HG03521 (cell line): ENCODE data around the gene ANKRD44.
A peak's percentile ranks its signal among the peaks of the same experiment; 100 is the strongest.
"Not testable (repeated sequence)": the region's sequence is repeated elsewhere in the genome, so short reads cannot be mapped to it uniquely, and the experiment has no call there.

Experiments used
- ATAC-seq: cut with Tn5 transposase; IDR thresholded peaks from one replicate; pipeline ENCODE4 v1.9.1; 2021; ENCODE audit warnings: mild to moderate bottlenecking, moderate library complexity; ENCODE audit not compliant: unreplicated experiment

The ANKRD44 gene

DNA sequence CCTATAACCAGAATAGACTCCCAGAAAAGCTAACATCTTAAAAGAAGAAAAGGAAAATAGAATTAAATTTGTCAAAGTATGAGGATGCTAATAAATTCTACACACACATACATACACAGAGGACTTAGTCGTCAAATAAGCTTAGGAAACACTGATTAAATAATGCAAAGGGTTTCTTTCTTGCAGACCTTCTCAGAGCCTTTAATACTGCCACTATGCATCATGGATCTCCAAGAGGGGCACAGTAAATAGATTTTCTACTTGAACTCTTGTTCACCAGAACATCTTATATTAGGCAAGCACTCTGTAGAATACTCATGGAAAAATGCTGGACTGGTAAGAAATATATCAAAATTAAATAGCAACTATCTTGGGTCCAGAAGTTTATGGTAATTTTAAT, 69.4 kb downstream of the ANKRD44 start:
- no peak for ATAC-seq

DNA sequence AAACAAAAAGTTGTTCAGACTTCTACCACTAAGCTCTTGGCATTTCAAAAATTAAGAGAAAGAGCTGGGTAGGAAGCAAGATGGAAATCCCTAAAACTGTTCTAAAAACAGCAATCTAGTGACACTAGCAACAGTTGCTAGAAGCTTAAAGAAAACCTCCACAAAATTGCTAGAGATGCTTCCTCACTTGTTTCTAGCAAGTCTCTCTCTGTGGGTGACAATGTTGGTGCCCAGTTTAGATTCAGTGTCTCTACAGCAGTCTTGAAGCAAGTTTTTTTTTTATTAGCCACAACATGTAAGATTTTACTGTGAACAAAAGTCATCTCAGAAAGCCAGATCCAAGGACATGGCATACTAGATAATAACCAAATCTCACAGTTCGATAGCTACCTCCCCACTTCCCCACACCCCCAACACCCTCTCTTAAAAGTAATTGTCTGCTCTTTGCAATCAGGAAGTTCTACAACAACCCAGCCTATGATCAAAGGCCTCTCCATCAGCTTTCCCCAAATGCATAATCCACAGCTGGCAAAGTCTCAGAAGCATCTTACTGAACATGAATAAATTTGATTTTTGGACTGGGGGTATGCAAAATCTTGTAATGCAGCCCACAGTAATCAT, 70.0 kb downstream of the ANKRD44 start:
- ATAC-seq: no peak

- not testable (repeated sequence) for ATAC-seq
Observed at GRCh38 chr2:197240018-197240417, 70.6 kb downstream of the ANKRD44 start.

GRCh38 chr2:197239434-197239833, 71.1 kb downstream of the ANKRD44 start:
- peak; percentile 70 for ATAC-seq

DNA sequence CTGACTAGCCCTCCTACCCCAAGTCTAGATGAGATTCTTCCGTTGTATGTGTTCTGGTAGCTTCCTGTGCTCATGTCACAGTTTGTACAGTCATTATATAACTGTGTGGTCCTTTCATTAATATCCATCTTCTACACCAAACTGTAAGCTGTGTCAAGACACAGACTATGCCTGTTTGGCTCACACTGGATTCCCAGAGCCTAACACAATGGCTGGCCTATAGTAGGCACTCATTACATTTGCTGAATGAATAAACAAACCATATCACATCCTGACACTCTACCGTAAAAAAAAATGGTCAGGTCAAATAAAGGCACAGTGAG, 72.6 kb downstream of the ANKRD44 start:
- no peak for ATAC-seq

- no peak for ATAC-seq
Observed at GRCh38 chr2:197237291-197238042, 73.1 kb downstream of the ANKRD44 start.

- no peak for ATAC-seq
Observed at GRCh38 chr2:197236816-197237215, 73.8 kb downstream of the ANKRD44 start.

- ATAC-seq: no peak
Observed at GRCh38 chr2:197236159-197236558, 74.4 kb downstream of the ANKRD44 start.

- no peak for ATAC-seq
Observed at GRCh38 chr2:197235711-197236110, 74.9 kb downstream of the ANKRD44 start.

DNA sequence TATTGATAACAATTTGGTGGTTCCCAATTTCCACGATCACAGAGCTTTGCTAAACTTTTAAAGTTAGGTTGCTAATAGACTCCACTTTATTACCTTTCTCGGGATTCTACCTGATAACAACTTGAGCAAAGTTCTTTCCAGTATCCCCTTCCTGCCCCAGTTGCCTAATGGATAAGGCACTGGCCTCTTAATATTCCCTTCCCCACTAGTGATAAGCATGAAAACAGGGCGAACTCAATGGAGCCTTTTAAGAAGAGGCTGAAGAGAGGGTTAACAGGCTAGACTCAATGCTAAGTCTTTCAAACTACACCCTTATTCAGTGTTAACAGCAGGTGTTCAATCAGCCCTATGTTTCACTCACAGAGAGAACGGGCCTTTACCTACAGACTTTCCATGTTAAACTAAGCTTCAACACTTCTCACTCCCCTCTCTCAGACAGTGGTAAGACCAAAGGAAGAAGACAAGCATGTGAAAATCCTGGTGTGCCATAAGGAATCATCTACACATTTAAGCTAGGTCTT, 75.8 kb downstream of the ANKRD44 start:
- no peak for ATAC-seq

GRCh38 chr2:197233473-197233872, 77.1 kb downstream of the ANKRD44 start:
- ATAC-seq: no peak

- ATAC-seq: no peak
Observed at GRCh38 chr2:197232010-197232409, 78.6 kb downstream of the ANKRD44 start.

GRCh38 chr2:197229509-197230443, 80.8 kb downstream of the ANKRD44 start:
- ATAC-seq: no peak

GRCh38 chr2:197223451-197223850, 87.1 kb downstream of the ANKRD44 start:
- ATAC-seq: no peak

- ATAC-seq: no peak
Observed at GRCh38 chr2:197219636-197220035, 90.9 kb downstream of the ANKRD44 start.

DNA sequence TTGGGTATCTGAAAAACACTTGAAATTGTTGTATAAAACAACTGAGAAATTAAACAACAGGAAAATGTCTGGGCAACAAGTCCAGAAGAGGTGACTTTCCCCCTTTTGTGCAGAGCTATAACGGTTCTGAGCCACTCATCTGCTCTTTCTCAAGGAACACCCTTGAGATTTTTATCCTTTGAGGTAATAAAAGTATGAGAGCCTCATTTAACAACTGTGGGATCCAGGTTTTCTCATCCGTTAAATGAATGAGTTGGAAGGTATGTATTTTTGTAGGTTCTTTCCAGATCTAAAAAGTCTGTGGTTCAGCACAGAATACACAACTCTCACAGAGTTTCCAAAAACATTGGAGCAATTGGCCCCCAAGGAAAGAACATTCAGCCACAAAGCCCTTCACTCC, 93.0 kb downstream of the ANKRD44 start:
- no peak for ATAC-seq

DNA sequence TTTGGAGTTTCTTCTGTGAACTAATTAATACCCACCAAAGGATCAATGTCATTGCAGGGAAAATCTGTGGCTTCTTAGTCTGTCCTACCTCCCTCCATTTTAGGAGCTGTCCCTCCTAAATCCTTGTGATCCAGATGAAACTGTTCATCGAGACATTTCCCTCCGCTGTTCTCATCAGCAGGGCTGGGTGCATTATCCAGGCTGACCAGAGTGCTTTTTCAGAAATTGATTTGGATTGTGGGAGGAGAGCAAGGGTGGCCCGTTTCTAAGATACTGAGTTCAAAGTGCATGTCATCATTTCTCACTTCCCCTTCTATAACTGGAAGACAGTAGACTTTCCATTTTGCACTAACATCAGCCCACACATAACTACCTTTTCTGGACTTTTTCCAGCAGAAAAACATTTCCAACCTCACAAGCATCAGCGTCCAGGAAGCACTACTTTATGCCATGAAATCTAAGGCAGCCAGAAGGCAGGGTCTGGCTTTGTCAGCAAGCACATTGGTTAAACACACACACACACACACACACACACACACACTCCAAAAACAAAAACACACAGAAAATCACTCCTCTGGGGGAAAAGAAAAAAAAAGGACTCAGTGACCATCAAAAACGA, 94.1 kb downstream of the ANKRD44 start:
- peak; percentile 73 for ATAC-seq

- ATAC-seq: peak; percentile 24
Observed at GRCh38 chr2:197215748-197216360, 94.7 kb downstream of the ANKRD44 start.

GRCh38 chr2:197212344-197213262, 98.0 kb downstream of the ANKRD44 start:
- ATAC-seq: no peak
